ENCODE results near the gene MERTK. TPM values are rescaled to one million over a fixed set of nuclear protein-coding genes. Genes with fewer than 3 reads are reported as not detected.

MERTK gene
- total and polyA plus RNA-seq, 2 of the 8 experiments (the other 6 are each of a cell fraction or from before 2014, with no cell fraction given), result 6.5 to 7.0 TPM

DNA sequence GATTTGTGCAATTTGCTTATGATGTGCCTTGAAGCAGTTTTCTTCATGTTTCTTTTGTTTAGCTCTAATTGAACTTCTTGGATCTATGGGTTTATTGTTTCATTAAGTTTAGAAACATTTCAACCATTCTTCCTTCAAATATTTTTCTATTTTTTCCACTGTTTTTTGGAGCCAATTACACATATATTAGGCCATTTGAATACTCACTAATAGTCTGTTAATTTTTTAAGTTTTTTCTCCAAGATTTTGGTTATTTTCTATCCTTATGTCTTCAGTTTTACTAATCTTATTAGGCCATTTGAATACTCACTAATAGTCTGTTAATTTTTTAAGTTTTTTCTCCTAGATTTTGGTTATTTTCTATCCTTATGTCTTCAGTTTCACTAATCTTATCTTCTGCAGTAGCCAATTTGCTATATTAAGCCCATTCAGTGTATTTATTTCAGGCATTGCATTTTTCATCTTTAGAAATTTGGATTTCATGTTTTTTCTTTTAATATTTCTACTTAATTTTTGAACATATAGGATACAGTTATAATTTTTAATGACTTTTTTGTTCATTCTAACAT is 147.1 kb downstream of the MERTK start (continued):
- TF ChIP-seq, protein P1, sequence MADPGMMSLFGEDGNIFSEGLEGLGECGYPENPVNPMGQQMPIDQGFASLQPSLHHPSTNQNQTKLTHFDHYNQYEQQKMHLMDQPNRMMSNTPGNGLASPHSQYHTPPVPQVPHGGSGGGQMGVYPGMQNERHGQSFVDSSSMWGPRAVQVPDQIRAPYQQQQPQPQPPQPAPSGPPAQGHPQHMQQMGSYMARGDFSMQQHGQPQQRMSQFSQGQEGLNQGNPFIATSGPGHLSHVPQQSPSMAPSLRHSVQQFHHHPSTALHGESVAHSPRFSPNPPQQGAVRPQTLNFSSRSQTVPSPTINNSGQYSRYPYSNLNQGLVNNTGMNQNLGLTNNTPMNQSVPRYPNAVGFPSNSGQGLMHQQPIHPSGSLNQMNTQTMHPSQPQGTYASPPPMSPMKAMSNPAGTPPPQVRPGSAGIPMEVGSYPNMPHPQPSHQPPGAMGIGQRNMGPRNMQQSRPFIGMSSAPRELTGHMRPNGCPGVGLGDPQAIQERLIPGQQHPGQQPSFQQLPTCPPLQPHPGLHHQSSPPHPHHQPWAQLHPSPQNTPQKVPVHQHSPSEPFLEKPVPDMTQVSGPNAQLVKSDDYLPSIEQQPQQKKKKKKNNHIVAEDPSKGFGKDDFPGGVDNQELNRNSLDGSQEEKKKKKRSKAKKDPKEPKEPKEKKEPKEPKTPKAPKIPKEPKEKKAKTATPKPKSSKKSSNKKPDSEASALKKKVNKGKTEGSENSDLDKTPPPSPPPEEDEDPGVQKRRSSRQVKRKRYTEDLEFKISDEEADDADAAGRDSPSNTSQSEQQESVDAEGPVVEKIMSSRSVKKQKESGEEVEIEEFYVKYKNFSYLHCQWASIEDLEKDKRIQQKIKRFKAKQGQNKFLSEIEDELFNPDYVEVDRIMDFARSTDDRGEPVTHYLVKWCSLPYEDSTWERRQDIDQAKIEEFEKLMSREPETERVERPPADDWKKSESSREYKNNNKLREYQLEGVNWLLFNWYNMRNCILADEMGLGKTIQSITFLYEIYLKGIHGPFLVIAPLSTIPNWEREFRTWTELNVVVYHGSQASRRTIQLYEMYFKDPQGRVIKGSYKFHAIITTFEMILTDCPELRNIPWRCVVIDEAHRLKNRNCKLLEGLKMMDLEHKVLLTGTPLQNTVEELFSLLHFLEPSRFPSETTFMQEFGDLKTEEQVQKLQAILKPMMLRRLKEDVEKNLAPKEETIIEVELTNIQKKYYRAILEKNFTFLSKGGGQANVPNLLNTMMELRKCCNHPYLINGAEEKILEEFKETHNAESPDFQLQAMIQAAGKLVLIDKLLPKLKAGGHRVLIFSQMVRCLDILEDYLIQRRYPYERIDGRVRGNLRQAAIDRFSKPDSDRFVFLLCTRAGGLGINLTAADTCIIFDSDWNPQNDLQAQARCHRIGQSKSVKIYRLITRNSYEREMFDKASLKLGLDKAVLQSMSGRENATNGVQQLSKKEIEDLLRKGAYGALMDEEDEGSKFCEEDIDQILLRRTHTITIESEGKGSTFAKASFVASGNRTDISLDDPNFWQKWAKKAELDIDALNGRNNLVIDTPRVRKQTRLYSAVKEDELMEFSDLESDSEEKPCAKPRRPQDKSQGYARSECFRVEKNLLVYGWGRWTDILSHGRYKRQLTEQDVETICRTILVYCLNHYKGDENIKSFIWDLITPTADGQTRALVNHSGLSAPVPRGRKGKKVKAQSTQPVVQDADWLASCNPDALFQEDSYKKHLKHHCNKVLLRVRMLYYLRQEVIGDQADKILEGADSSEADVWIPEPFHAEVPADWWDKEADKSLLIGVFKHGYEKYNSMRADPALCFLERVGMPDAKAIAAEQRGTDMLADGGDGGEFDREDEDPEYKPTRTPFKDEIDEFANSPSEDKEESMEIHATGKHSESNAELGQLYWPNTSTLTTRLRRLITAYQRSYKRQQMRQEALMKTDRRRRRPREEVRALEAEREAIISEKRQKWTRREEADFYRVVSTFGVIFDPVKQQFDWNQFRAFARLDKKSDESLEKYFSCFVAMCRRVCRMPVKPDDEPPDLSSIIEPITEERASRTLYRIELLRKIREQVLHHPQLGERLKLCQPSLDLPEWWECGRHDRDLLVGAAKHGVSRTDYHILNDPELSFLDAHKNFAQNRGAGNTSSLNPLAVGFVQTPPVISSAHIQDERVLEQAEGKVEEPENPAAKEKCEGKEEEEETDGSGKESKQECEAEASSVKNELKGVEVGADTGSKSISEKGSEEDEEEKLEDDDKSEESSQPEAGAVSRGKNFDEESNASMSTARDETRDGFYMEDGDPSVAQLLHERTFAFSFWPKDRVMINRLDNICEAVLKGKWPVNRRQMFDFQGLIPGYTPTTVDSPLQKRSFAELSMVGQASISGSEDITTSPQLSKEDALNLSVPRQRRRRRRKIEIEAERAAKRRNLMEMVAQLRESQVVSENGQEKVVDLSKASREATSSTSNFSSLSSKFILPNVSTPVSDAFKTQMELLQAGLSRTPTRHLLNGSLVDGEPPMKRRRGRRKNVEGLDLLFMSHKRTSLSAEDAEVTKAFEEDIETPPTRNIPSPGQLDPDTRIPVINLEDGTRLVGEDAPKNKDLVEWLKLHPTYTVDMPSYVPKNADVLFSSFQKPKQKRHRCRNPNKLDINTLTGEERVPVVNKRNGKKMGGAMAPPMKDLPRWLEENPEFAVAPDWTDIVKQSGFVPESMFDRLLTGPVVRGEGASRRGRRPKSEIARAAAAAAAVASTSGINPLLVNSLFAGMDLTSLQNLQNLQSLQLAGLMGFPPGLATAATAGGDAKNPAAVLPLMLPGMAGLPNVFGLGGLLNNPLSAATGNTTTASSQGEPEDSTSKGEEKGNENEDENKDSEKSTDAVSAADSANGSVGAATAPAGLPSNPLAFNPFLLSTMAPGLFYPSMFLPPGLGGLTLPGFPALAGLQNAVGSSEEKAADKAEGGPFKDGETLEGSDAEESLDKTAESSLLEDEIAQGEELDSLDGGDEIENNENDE (IDR thresholded peaks at IDR 0.05; ENCODE audit: insufficient replicate concordance, low read length), result no peak
- no peak for TF ChIP-seq JUND (IDR thresholded peaks at IDR 0.05; ENCODE audit: low read length)
- TF ChIP-seq SIX5 (IDR thresholded peaks at IDR 0.05; ENCODE audit: low read depth, low read length), result no peak
- TF ChIP-seq KDM4A (IDR thresholded peaks at IDR 0.05; ENCODE audit: low read depth, low read length, severe bottlenecking), result no peak
- no peak for TF ChIP-seq SAP30 (IDR thresholded peaks at IDR 0.05; ENCODE audit: insufficient read depth, insufficient replicate concordance, low read length)
- no peak for TF ChIP-seq GABPA (IDR thresholded peaks at IDR 0.05; ENCODE audit: borderline replicate concordance, insufficient read depth, low read length)
- no peak for TF ChIP-seq ASH2L (IDR thresholded peaks at IDR 0.05; ENCODE audit: low read length)
- no peak for TF ChIP-seq HDAC6 (IDR thresholded peaks at IDR 0.05; ENCODE audit: low read depth, low read length)
- TF ChIP-seq SIN3A (conservative IDR thresholded peaks at IDR 0.05 in 1 of 2, IDR thresholded peaks at IDR 0.05 in 1 of 2; ENCODE audit: low read depth in 1 of 2, low read length in 2 of 2), result no peak
- no peak for TF ChIP-seq CBX5 (IDR thresholded peaks at IDR 0.05; ENCODE audit: low read depth, low read length)
- TF ChIP-seq RXRA (IDR thresholded peaks at IDR 0.05; ENCODE audit: insufficient read depth, low read depth, low read length), result no peak

Measured in H1 (cell line).